Activated T-cell treated with anti-CD3 and anti-CD28 coated beads, Interleukin-2, amount 50 U/mL, for 4 hours (primary cell): ENCODE measurements around the gene SCAF1. TPM values are rescaled to one million over a fixed set of nuclear protein-coding genes. Genes with fewer than 3 reads are reported as not detected.

Experiments used
- total RNA-seq, 3 donors: library from RNA; stranded (reverse); gene quantifications; one replicate each; pipeline ENCODE4 v1.2.1, GENCODE V29; 2021

SCAF1 gene
- total RNA-seq, 3 donors from 2014 or later, result 81.7 to 82.9 (median 82.5) TPM

Other genes starting within 250 kb of the SCAF1 start
- not detected for gene PTH2, start 218.8 kb upstream of the SCAF1 start, total RNA-seq
- not detected for gene GFY, start 216.8 kb upstream of the SCAF1 start, total RNA-seq
- gene SLC17A7, start 200.7 kb upstream of the SCAF1 start, total RNA-seq, result under 1 TPM in 2 of 3 donors, not detected in 1; 0.08 to 0.13 TPM
- 100 to 1,000 TPM in 2 of 3 donors, 10 to 100 TPM in 1; 95.0 to 105 (median 105) TPM for gene PIH1D1, start 190.4 kb upstream of the SCAF1 start, total RNA-seq
- 10 to 100 TPM; 35.4 to 42.9 (median 35.8) TPM for gene ALDH16A1, start 189.0 kb upstream of the SCAF1 start, total RNA-seq
- 10 to 100 TPM; 52.3 to 64.8 (median 56.9) TPM for gene FLT3LG, start 168.0 kb upstream of the SCAF1 start, total RNA-seq
- 1,000 to 10,000 TPM; 4,599 to 4,940 (median 4,852) TPM for gene RPL13A, start 154.6 kb upstream of the SCAF1 start, total RNA-seq
- 1,000 to 10,000 TPM; 2,890 to 3,149 (median 2,904) TPM for gene RPS11, start 145.8 kb upstream of the SCAF1 start, total RNA-seq
- 1 to 10 TPM; 5.8 to 9.5 (median 8.9) TPM for gene FCGRT, start 129.5 kb upstream of the SCAF1 start, total RNA-seq
- 1 to 10 TPM; 2.4 to 4.0 (median 3.5) TPM for gene RCN3, start 114.2 kb upstream of the SCAF1 start, total RNA-seq
- gene NOSIP, start 61.7 kb upstream of the SCAF1 start, total RNA-seq, result 10 to 100 TPM; 86.0 to 89.6 (median 87.0) TPM
- 1 to 10 TPM; 1.0 to 1.4 (median 1.3) TPM for gene PRRG2, start 60.9 kb upstream of the SCAF1 start, total RNA-seq
- gene PRR12, start 51.0 kb upstream of the SCAF1 start, total RNA-seq, result 10 to 100 TPM; 28.0 to 33.1 (median 28.7) TPM
- gene RRAS, start 2.1 kb upstream of the SCAF1 start, total RNA-seq, result 1 to 10 TPM; 2.3 to 3.8 (median 3.5) TPM
- 100 to 1,000 TPM; 140 to 160 (median 148) TPM for gene IRF3, start 23.6 kb downstream of the SCAF1 start, total RNA-seq
- 10 to 100 TPM; 64.6 to 71.2 (median 71.1) TPM for gene BCL2L12, start 23.7 kb downstream of the SCAF1 start, total RNA-seq
- 100 to 1,000 TPM; 692 to 815 (median 725) TPM for gene PRMT1, start 35.1 kb downstream of the SCAF1 start, total RNA-seq
- 10 to 100 TPM; 16.3 to 20.8 (median 17.2) TPM for gene ADM5, start 47.4 kb downstream of the SCAF1 start, total RNA-seq
- 1 to 10 TPM in 1 of 3 donors, under 1 TPM in 2; 0.60 to 1.2 (median 0.95) TPM for gene CPT1C, start 48.9 kb downstream of the SCAF1 start, total RNA-seq
- 1 to 10 TPM in 1 of 3 donors, under 1 TPM in 1, not detected in 1; 0.40 to 1.2 TPM for gene TSKS, start 121.1 kb downstream of the SCAF1 start, total RNA-seq
- 10 to 100 TPM; 63.6 to 73.6 (median 71.5) TPM for gene AP2A1, start 124.8 kb downstream of the SCAF1 start, total RNA-seq
- gene FUZ, start 171.1 kb downstream of the SCAF1 start, total RNA-seq, result 10 to 100 TPM; 15.6 to 19.9 (median 18.5) TPM
- gene MED25, start 176.1 kb downstream of the SCAF1 start, total RNA-seq, result 10 to 100 TPM; 44.1 to 51.0 (median 47.2) TPM
- 10 to 100 TPM; 77.8 to 86.3 (median 83.7) TPM for gene PTOV1, start 208.9 kb downstream of the SCAF1 start, total RNA-seq
- 100 to 1,000 TPM; 110 to 120 (median 110) TPM for gene PNKP, start 225.4 kb downstream of the SCAF1 start, total RNA-seq
- gene AKT1S1, start 235.1 kb downstream of the SCAF1 start, total RNA-seq, result 10 to 100 TPM; 25.3 to 31.6 (median 28.0) TPM
- 10 to 100 TPM; 29.1 to 30.5 (median 29.3) TPM for gene TBC1D17, start 235.5 kb downstream of the SCAF1 start, total RNA-seq